OCI-LY1 (cell line): Measurements from ENCODE around the gene KRT34.

ENCODE experiments used
- EZH2 ChIP-seq: fragments of 200-600 bp; sonication (generic), shearing (Covaris generic); IDR thresholded peaks from 2 replicates; pipeline ENCODE4 v1.8.0; 2017; ENCODE audit warnings: borderline replicate concordance, mixed run types, mild to moderate bottlenecking, antibody characterized with exemption, low read length, moderate library complexity, mixed read lengths
- TF ChIP-seq, protein P1 (sequence below): fragments of 200-600 bp; sonication (generic), shearing (Covaris generic); IDR thresholded peaks from 2 replicates; pipeline ENCODE4 v1.5.1; 2017; ENCODE audit warnings: mild to moderate bottlenecking, antibody characterized with exemption, low read length, moderate library complexity, mixed read lengths

DNA sequence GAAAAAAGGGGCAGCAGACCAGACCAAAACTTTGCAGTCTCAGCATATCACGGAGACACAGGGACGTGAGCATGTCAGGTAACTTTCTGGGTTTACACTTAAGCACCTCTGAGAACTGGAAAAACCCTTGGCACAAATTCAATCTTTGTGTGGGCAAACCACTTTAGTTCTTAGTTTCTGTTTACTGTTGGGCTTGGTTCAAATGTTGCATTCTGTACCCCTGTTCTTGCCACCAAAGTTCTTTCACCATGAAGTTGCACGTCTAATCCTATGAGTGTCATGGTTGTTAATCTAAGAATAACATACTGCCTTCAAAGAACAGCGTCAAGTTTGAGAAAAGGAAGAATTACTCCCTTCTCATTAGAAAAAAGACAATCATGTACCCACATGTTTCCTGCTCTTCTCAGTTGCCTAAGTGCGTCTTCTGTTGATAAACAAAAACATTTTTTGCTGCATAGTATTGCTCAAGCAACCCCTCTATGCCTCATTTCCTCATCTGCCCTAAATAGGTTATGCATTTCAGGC lies 43.1 kb downstream of the KRT34 start:
- TF ChIP-seq, protein P1, sequence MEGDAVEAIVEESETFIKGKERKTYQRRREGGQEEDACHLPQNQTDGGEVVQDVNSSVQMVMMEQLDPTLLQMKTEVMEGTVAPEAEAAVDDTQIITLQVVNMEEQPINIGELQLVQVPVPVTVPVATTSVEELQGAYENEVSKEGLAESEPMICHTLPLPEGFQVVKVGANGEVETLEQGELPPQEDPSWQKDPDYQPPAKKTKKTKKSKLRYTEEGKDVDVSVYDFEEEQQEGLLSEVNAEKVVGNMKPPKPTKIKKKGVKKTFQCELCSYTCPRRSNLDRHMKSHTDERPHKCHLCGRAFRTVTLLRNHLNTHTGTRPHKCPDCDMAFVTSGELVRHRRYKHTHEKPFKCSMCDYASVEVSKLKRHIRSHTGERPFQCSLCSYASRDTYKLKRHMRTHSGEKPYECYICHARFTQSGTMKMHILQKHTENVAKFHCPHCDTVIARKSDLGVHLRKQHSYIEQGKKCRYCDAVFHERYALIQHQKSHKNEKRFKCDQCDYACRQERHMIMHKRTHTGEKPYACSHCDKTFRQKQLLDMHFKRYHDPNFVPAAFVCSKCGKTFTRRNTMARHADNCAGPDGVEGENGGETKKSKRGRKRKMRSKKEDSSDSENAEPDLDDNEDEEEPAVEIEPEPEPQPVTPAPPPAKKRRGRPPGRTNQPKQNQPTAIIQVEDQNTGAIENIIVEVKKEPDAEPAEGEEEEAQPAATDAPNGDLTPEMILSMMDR: no peak
- TF ChIP-seq EZH2: no peak
